Spinal cord (tissue), 10 donors: ENCODE measurements around the gene KRTCAP3. TPM values are rescaled to one million over a fixed set of nuclear protein-coding genes. Genes with fewer than 3 reads are reported as not detected.
A peak's percentile ranks its signal among the peaks of the same experiment; 100 is the strongest.
"Not testable (repeated sequence)": the region's sequence is repeated elsewhere in the genome, so short reads cannot be mapped to it uniquely, and the experiment has no call there.

Experiments
- DNase-seq, 6 donors: peaks; one replicate each; pipeline versions ENCODE4 v3.0.0 to v3.0.0-alpha.2; 2013 to 2015; ENCODE audit warnings: low spot score in 6 of 6, low read depth in 4 of 6
- H3K27ac ChIP-seq: one replicate; pipeline ENCODE4 v1.5.1; 2013; ENCODE audit warnings: low read depth, low read length, control low read depth
- H3K27me3 ChIP-seq: one replicate; pipeline ENCODE4 v1.6.1; 2013; ENCODE audit warnings: low read length; ENCODE audit not compliant: control insufficient read depth, insufficient read depth
- H3K36me3 ChIP-seq: one replicate; pipeline ENCODE4 v1.6.1; 2013; ENCODE audit warnings: low read length; ENCODE audit not compliant: control insufficient read depth, insufficient read depth
- H3K4me1 ChIP-seq: one replicate; pipeline ENCODE4 v1.6.1; 2013; ENCODE audit warnings: low read length; ENCODE audit not compliant: control insufficient read depth, insufficient read depth
- H3K4me3 ChIP-seq: one replicate; pipeline ENCODE4 v1.5.1; 2013; ENCODE audit warnings: low read depth, low read length, control low read depth
- H3K9me3 ChIP-seq: one replicate; pipeline ENCODE4 v1.6.1; 2013; ENCODE audit warnings: low read length; ENCODE audit not compliant: control insufficient read depth, insufficient read depth
- WGBS: methylation state at CpG from one replicate; pipeline ENCODE4 v1.1.5; 2013; ENCODE audit warnings: missing lambda C conversion rate; ENCODE audit not compliant: insufficient coverage; 5-methylcytosine and 5-hydroxymethylcytosine counted together
- polyA plus RNA-seq, 2 donors: library from polyadenylated mRNA; unstranded; fragments of 120-200 nt; gene quantifications; one replicate each; pipeline ENCODE4 v1.2.1, GENCODE V29; 2013; ENCODE audit not compliant: insufficient read length in 2 of 2
- total RNA-seq, 2 donors: library from RNA; depleted of rRNA in 1 of 2; stranded (reverse); fragments of 120-200 nt in 1 of 2; fragments of >200 nt in 1 of 2; gene quantifications; one replicate each; pipeline versions ENCODE4 v1.2.3 to v1.2.4, GENCODE V29; 2013 to 2014
- donor health status: healthy.

The KRTCAP3 gene
- total and polyA plus RNA-seq, 4 donors = 0.72 to 5.2 (median 2.6) TPM; not detected in 1

GRCh38 chr2:27412419-27413152 lies 29.6 kb upstream of the KRTCAP3 start:
- H3K4me1 ChIP-seq = peaks cover 4% of the 10 kb centered on the region
- H3K36me3 ChIP-seq = no peaks in the 10 kb centered on the region
- WGBS = 90% methylated on average over 2 of the region's 9 CpGs
- H3K27ac ChIP-seq = no peak overlapping the region
- H3K4me3 ChIP-seq = no peak overlapping the region
- no peaks in the 10 kb centered on the region for H3K9me3 ChIP-seq
- DNase-seq = no peak
- no peaks in the 10 kb centered on the region for H3K27me3 ChIP-seq

- WGBS = 95% methylated on average over 5 of the region's 6 CpGs
- H3K4me1 ChIP-seq = no peaks in the 10 kb centered on the region
- no peak overlapping the region for H3K4me3 ChIP-seq
- no peaks in the 10 kb centered on the region for H3K27me3 ChIP-seq
- H3K36me3 ChIP-seq = no peaks in the 10 kb centered on the region
- no peaks in the 10 kb centered on the region for H3K9me3 ChIP-seq
- DNase-seq = no peak
- H3K27ac ChIP-seq = no peak overlapping the region
These were observed 26.0 kb upstream of the KRTCAP3 start for GRCh38 chr2:27416151-27416550.

GRCh38 chr2:27420996-27421395 lies 21.2 kb upstream of the KRTCAP3 start:
- H3K36me3 ChIP-seq = no peaks in the 10 kb centered on the region
- H3K27ac ChIP-seq = no peak overlapping the region
- H3K9me3 ChIP-seq = no peaks in the 10 kb centered on the region
- H3K4me3 ChIP-seq = no peak overlapping the region
- H3K4me1 ChIP-seq = no peaks in the 10 kb centered on the region
- no peak for DNase-seq
- H3K27me3 ChIP-seq = no peaks in the 10 kb centered on the region

GRCh38 chr2:27421660-27422250 lies 20.4 kb upstream of the KRTCAP3 start:
- WGBS = 94% methylated on average over 2 of the region's 4 CpGs
- H3K36me3 ChIP-seq = no peaks in the 10 kb centered on the region
- DNase-seq = no peak
- H3K27me3 ChIP-seq = no peaks in the 10 kb centered on the region
- no peak overlapping the region for H3K4me3 ChIP-seq
- no peaks in the 10 kb centered on the region for H3K9me3 ChIP-seq
- no peaks in the 10 kb centered on the region for H3K4me1 ChIP-seq
- H3K27ac ChIP-seq = no peak overlapping the region

GRCh38 chr2:27422958-27423357 lies 19.2 kb upstream of the KRTCAP3 start:
- H3K36me3 ChIP-seq = no peaks in the 10 kb centered on the region
- H3K4me3 ChIP-seq = no peak overlapping the region
- H3K27me3 ChIP-seq = no peaks in the 10 kb centered on the region
- no peaks in the 10 kb centered on the region for H3K9me3 ChIP-seq
- no CpG with 5 or more reads among the region's 3 CpGs for WGBS
- H3K27ac ChIP-seq = no peak overlapping the region
- peaks cover 4% of the 10 kb centered on the region for H3K4me1 ChIP-seq
- DNase-seq = no peak

GRCh38 chr2:27425039-27425438 lies 17.1 kb upstream of the KRTCAP3 start:
- not testable (repeated sequence) for H3K27ac ChIP-seq, H3K4me3 ChIP-seq, H3K36me3 ChIP-seq, H3K9me3 ChIP-seq, H3K4me1 ChIP-seq, H3K27me3 ChIP-seq, DNase-seq
- 100% methylated on average over 3 of the region's 10 CpGs for WGBS

GRCh38 chr2:27427863-27428212 lies 14.3 kb upstream of the KRTCAP3 start:
- peak in 1 of 6 donors; percentile 44 for DNase-seq
- Histone ChIP-seq H3K27me3 (no peaks in the 10 kb centered on the region), H3K36me3 (peaks cover 5% of the 10 kb centered on the region), H3K27ac (peak overlapping the region; percentile 99), H3K9me3 (no peaks in the 10 kb centered on the region), H3K4me3 (peak overlapping the region; percentile 94), H3K4me1 (peaks cover 14% of the 10 kb centered on the region)
- WGBS = 0% methylated on average over 2 of the region's 7 CpGs

GRCh38 chr2:27428213-27428977 lies 13.8 kb upstream of the KRTCAP3 start, which contains the start of gene NRBP1:
Gene NRBP1, plus strand, starts transcription at chr2:27428631. Its CDS starts 4,643 bp downstream, at chr2:27433274.
- no peaks in the 10 kb centered on the region for H3K9me3 ChIP-seq
- no peaks in the 10 kb centered on the region for H3K27me3 ChIP-seq
- 0% methylated on average over 75 of the region's 75 CpGs for WGBS
- peak within 1 kb of the TSS; percentile 94 for H3K4me3 ChIP-seq
- peaks cover 10% of the 10 kb centered on the region for H3K36me3 ChIP-seq
- peak; percentile 84 to 98 (median 92) for DNase-seq
- peak within 1 kb of the TSS; percentile 99 for H3K27ac ChIP-seq
- H3K4me1 ChIP-seq = peaks cover 14% of the 10 kb centered on the region

GRCh38 chr2:27428978-27429541 lies 13.1 kb upstream of the KRTCAP3 start:
- 0% methylated on average over 49 of the region's 51 CpGs for WGBS
- no peaks in the 10 kb centered on the region for H3K27me3 ChIP-seq
- H3K4me1 ChIP-seq = peaks cover 14% of the 10 kb centered on the region
- H3K27ac ChIP-seq = peak overlapping the region; percentile 99
- H3K36me3 ChIP-seq = peaks cover 14% of the 10 kb centered on the region
- peak overlapping the region; percentile 94 for H3K4me3 ChIP-seq
- DNase-seq = peak in 4 of 6 donors; percentile 49 to 85 (median 65)
- H3K9me3 ChIP-seq = no peaks in the 10 kb centered on the region
